Measurements from ENCODE around the gene ACTR6.

The ACTR6 gene

DNA sequence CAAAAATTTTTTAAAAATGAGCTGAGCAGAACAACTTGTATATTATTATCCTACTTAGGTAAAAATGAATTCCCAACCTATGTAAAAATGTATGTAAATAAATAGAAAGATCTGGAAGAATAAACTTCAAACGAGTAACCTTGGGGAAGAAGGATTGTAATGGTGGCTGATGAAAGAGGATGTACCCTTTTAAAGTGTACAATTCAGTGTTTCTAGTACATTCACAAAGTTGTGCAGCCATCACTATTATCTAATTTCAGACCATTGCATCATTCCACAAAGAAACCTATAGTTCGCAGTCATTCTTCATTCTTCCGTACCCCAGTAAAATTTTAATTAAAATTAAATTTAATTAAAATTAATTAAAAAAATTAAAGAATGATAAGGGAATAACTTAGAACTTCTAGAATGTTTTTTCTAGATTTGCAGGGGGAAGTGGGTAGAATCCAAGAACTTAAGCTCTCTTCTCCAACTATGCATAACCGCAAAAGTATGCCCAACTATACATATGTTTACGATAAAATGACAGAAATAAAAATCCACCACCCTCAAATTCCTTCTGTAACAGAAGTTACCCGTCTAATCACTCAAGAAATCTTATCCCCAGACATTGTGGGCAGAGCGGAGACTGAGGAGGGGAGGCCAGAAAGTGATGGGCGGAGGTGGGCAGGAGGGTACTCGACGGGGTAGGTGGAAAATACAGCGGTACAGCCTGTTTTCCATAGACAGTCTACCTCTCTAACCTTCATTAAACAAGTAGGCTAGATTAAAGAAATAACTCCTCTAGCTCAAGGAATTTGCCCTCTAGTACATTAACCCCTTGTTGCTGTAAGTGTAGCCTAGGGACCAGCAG is 65.3 kb downstream of the ACTR6 start:
- in situ Hi-C loops (cut with HindIII; ENCODE audit: low sequenced_read_pairs): no loop called here

- in situ Hi-C loops (cut with HindIII; ENCODE audit: low sequenced_read_pairs): no loop called here
Observed at GRCh38 chr12:100266585-100266834, 65.9 kb downstream of the ACTR6 start.

- in situ Hi-C loops (cut with HindIII; ENCODE audit: low sequenced_read_pairs): no loop called here
Observed at GRCh38 chr12:100266835-100267602, 66.4 kb downstream of the ACTR6 start, which contains the start of the genes DEPDC4 and SCYL2. Gene DEPDC4, minus strand, starts transcription at chr12:100267079. Its CDS starts 3 bp downstream, at chr12:100267076. Gene SCYL2, plus strand, starts transcription at chr12:100267177. Its CDS starts 15,794 bp downstream, at chr12:100282971.

DNA sequence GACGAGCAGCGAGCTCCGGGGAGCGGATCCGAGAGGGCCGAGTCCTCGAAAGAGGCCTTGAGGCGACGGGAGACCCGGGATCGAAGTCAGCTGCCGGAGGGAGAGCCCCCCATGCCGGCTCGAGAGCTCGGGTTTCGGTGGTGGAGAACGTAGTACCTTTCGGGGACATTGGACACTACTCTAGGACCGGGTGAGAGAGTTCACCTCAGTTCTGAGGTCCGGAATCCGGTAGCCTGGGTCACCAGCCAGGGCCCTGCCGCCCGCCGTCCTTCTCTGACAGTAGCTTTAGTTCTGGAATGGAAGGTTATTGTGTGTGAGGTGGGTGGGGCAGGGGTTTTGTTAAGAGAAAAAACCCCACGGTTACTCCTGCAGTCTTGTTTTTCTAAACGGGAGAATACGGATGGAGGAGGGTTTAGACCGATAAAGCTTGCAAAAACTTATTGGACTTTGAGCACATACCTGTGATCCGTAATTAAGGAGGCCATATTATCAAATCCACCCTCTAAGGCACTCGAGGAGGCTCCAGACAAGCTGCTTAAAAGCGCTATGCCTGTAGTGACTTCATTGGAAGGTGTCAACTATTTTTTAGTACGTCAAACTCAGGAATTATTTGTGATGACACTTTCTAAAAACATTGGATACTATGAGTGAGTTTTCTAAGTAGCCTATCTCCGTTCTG is 67.1 kb downstream of the ACTR6 start:
- in situ Hi-C loops (cut with HindIII; ENCODE audit: low sequenced_read_pairs): no loop called here

DNA sequence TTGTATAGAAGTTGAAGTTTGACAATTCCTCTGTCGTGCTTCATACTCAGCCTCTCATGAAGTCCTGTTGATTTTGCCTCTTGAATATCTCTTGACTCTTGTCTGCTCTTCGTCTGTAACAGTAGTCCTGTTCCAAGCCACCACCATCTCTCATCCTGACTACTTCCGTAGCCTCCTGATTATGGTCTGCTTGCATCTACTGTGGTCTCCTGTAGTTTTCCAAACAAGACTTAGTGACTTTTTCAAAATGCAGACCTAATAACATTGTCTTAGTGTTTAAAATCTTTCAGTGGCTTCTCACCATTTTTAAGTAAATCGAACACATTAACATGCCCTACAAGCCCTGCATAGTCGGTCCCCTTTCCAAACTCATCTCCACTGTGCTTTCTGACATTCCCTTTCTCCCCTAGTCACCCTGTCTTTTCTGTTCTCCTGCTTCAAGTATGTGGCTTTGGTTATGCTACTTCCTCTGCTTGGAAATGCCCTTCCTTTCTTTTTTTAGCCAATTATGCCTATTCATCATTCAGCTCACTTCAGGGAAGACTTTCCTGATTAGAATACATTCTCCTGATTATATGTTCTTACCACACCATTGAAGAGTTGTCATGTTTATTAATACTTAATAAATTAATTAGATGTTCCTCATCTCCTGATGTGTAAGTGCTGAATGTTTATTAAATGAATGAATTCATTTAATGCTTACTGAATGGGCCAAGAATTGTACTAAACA is 68.4 kb downstream of the ACTR6 start:
- in situ Hi-C loops (cut with HindIII; ENCODE audit: low sequenced_read_pairs): no loop called here

DNA sequence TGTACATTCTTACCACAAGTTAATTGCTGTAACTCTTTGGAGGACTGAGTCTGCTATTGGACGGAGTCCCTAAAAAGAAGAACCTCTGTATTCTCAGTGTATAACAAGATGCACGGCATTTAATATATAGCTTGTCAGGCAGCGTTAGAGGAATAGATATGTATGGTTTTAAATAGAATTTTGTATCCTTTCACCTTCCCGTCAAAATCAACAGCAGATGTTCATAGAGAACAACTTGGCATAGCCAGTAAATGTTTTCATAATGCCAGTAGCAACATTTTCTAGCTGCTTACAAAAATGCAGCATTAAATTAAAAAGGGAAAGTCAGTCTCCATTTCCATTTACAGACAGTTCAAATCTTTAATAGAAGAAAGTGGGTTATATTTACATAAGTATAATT is 73.2 kb downstream of the ACTR6 start:
- in situ Hi-C loops (cut with HindIII; ENCODE audit: low sequenced_read_pairs): no loop called here

Data from DLD1 (cell line).